Calu3 (cell line): ENCODE data around the gene TAF4B. TPM values are rescaled to one million over a fixed set of nuclear protein-coding genes. Genes with fewer than 3 reads are reported as not detected.

ENCODE experiments used
- BruUV-seq: library from RNA; stranded (reverse); fragments of 400-500 nt; replicated peaks from 2 replicates; lab custom pipeline; 2021; lab: Mats Ljungman, UMichigan
- CTCF ChIA-PET: fragments of 300-600 bp; sonication (Branson Sonifier 250); formaldehyde crosslinking; loops from one replicate; lab custom pipeline; 2022; ENCODE audit warnings: antibody characterized with exemption; lab: Charles Lee
- DNase-seq: peaks from one replicate; pipeline ENCODE4 v3.0.0; 2022
- H3K27ac Mint-ChIP-seq: one replicate; pipeline ENCODE4 v1.8.0; 2022; ENCODE audit warnings: mixed read lengths; ENCODE audit not compliant: unreplicated experiment
- H3K27me3 Mint-ChIP-seq: one replicate; pipeline ENCODE4 v1.8.0; 2022; ENCODE audit warnings: mixed read lengths; ENCODE audit not compliant: unreplicated experiment
- H3K36me3 Mint-ChIP-seq: one replicate; pipeline ENCODE4 v1.8.0; 2022; ENCODE audit warnings: mild to moderate bottlenecking, moderate library complexity, mixed read lengths; ENCODE audit not compliant: insufficient read depth, unreplicated experiment
- H3K4me1 Mint-ChIP-seq: one replicate; pipeline ENCODE4 v1.8.0; 2022; ENCODE audit warnings: mild to moderate bottlenecking, low read depth, mixed read lengths; ENCODE audit not compliant: unreplicated experiment
- H3K4me3 Mint-ChIP-seq: one replicate; pipeline ENCODE4 v1.8.0; 2022; ENCODE audit warnings: mild to moderate bottlenecking, low read depth, moderate library complexity, mixed read lengths; ENCODE audit not compliant: unreplicated experiment
- H3K9me3 Mint-ChIP-seq: one replicate; pipeline ENCODE4 v1.8.0; 2022; ENCODE audit warnings: low read depth, mixed read lengths; ENCODE audit not compliant: unreplicated experiment
- intact Hi-C: fragments of 100-400 bp; cut with micrococcal nuclease; formaldehyde crosslinking; loops from one replicate; pipeline ENCODE4 v1.10.0; 2022; ENCODE audit not compliant: unreplicated experiment
- total RNA-seq: library from RNA; stranded (reverse); gene quantifications from 2 replicates; pipeline ENCODE4 v1.2.3, GENCODE V29; 2022
- TF ChIP-seq, protein P1 (sequence below): fragments of 200-600 bp; IDR thresholded peaks from one replicate; pipeline ENCODE4 v1.8.0; 2022; ENCODE audit warnings: antibody characterized with exemption; ENCODE audit not compliant: unreplicated experiment

TAF4B gene
- total RNA-seq, 1 experiment from 2014 or later = 9.6 TPM

DNA sequence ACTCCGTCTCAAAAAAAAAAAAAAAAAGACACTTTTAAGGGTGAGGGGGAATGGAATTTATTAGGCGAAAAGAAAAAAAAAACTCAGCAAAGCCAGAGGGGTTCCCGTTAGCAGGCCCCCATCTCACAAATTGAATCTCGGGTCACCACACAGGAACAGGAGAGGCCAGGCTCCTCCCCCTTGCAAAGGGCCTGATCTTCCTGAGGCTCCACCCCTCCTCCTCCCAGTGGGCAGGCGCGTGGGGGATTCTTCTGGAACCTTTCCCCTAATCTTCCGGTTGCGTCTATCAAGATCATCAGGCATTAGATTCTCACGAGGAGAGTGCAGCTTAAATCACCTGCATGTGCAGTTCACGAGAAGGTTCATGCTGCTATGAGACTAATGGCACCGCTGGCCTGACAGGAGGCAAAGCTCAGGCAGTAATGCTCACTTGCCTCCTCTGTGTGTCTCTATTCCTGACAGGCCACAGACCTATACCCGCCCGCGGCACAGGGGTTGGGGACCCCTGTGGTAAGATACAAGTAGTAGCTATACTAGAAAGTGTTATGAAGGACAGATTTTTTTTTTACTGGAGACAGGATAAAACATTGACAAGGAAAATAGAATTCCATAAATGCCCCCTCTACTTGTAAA lies 45.8 kb downstream of the TAF4B start:
- no peaks in the 10 kb centered on the region for H3K36me3 Mint-ChIP-seq
- intact Hi-C loops = no loop called here
- no peaks in the 10 kb centered on the region for H3K9me3 Mint-ChIP-seq
- no peak for DNase-seq
- H3K4me3 Mint-ChIP-seq = no peak overlapping the region
- no TSS peak for BruUV-seq
- TF ChIP-seq, protein P1, sequence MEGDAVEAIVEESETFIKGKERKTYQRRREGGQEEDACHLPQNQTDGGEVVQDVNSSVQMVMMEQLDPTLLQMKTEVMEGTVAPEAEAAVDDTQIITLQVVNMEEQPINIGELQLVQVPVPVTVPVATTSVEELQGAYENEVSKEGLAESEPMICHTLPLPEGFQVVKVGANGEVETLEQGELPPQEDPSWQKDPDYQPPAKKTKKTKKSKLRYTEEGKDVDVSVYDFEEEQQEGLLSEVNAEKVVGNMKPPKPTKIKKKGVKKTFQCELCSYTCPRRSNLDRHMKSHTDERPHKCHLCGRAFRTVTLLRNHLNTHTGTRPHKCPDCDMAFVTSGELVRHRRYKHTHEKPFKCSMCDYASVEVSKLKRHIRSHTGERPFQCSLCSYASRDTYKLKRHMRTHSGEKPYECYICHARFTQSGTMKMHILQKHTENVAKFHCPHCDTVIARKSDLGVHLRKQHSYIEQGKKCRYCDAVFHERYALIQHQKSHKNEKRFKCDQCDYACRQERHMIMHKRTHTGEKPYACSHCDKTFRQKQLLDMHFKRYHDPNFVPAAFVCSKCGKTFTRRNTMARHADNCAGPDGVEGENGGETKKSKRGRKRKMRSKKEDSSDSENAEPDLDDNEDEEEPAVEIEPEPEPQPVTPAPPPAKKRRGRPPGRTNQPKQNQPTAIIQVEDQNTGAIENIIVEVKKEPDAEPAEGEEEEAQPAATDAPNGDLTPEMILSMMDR = no peak
- no peaks in the 10 kb centered on the region for H3K4me1 Mint-ChIP-seq
- CTCF ChIA-PET = no interaction called here
- no peak overlapping the region for H3K27ac Mint-ChIP-seq
- no peaks in the 10 kb centered on the region for H3K27me3 Mint-ChIP-seq

DNA sequence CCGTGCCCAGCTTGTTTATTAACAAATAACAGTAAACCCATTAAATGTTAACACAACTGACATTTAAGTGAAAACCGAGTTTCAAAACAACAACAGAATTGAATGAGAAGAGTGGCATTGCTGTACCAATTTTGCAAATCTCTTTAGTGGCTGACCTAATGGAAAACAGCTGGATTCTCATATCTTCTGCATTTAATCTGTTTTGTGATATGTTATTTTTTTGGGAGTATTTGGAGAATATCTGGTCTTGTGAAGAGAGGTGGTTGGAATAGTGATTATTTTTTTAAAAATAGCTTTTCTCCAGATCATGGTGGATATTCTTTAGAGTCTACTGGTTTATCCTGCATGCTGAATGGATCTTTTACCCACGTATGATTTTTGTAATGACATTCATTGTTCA lies 51.1 kb downstream of the TAF4B start:
- CTCF ChIA-PET = no interaction called here
- H3K27ac Mint-ChIP-seq = no peak overlapping the region
- TF ChIP-seq, protein P1 = no peak
- H3K4me1 Mint-ChIP-seq = no peaks in the 10 kb centered on the region
- no peaks in the 10 kb centered on the region for H3K27me3 Mint-ChIP-seq
- intact Hi-C loops = no loop called here
- no peaks in the 10 kb centered on the region for H3K36me3 Mint-ChIP-seq
- no TSS peak for BruUV-seq
- DNase-seq = no peak
- no peaks in the 10 kb centered on the region for H3K9me3 Mint-ChIP-seq
- H3K4me3 Mint-ChIP-seq = no peak overlapping the region

DNA sequence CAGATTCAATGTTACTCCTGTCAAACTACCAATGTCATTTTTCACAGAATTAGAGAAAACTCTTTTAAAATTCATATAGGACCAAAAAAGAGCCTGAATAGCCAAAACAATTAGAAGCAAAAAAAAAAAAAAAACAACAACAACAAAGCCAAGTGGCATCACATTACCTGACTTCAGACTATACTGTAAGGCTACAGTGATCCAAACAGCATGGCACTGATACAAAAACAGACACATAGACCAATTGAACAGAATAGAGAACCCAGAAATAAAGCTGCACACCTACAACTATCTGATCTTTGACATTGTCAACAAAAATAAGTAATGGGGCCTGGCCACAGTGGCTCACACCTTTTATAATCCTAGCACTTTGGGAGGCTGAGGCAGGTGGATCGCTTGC lies 53.2 kb downstream of the TAF4B start:
- TF ChIP-seq, protein P1 = no peak
- Mint-ChIP-seq H3K4me3 (no peak overlapping the region), H3K9me3 (no peaks in the 10 kb centered on the region), H3K27me3 (no peaks in the 10 kb centered on the region), H3K27ac (no peak overlapping the region), H3K4me1 (no peaks in the 10 kb centered on the region), H3K36me3 (no peaks in the 10 kb centered on the region)
- no peak for DNase-seq
- intact Hi-C loops = no loop called here
- BruUV-seq = no TSS peak
- CTCF ChIA-PET = no interaction called here

DNA sequence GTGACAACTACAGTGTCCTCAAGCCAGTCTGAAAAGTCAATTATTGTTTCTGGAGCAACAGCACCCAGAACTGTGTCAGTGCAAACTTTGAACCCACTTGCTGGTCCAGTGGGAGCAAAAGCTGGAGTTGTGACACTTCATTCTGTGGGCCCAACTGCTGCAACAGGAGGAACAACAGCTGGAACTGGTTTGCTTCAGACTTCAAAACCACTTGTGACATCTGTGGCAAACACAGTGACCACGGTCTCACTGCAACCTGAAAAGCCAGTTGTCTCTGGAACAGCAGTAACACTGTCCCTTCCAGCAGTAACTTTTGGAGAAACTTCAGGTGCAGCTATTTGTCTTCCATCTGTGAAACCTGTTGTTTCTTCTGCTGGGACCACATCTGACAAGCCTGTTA lies 59.8 kb downstream of the TAF4B start:
- Mint-ChIP-seq H3K9me3 (no peaks in the 10 kb centered on the region), H3K36me3 (no peaks in the 10 kb centered on the region), H3K27ac (no peak overlapping the region), H3K4me1 (no peaks in the 10 kb centered on the region), H3K4me3 (no peak overlapping the region), H3K27me3 (no peaks in the 10 kb centered on the region)
- no TSS peak for BruUV-seq
- no peak for DNase-seq
- TF ChIP-seq, protein P1 = no peak
- CTCF ChIA-PET = no interaction called here
- intact Hi-C loops = no loop called here
